Skeletal muscle tissue (tissue), 4 donors: ENCODE measurements around the gene TNS4. TPM values are rescaled to one million over a fixed set of nuclear protein-coding genes. Genes with fewer than 3 reads are reported as not detected.
A peak's percentile ranks its signal among the peaks of the same experiment; 100 is the strongest.

Experiments used
- H3K27ac ChIP-seq: one replicate; pipeline ENCODE4 v1.7.0; 2013; ENCODE audit warnings: mild to moderate bottlenecking, low read depth, low read length, inconsistent platforms
- H3K27me3 ChIP-seq, 3 donors: one replicate each; pipeline ENCODE4 v1.7.0; 2013; ENCODE audit warnings: low read length in 3 of 3; ENCODE audit not compliant: control insufficient read depth in 3 of 3, insufficient read depth in 3 of 3
- H3K36me3 ChIP-seq, 3 donors: one replicate each; pipeline ENCODE4 v1.7.0; 2013; ENCODE audit warnings: low read length in 3 of 3; ENCODE audit not compliant: control insufficient read depth in 3 of 3, insufficient read depth in 3 of 3
- H3K4me1 ChIP-seq, 3 donors: one replicate each; pipeline ENCODE4 v1.7.0; 2013; ENCODE audit warnings: low read length in 3 of 3, mild to moderate bottlenecking in 3 of 3; ENCODE audit not compliant: control insufficient read depth in 3 of 3, insufficient read depth in 3 of 3
- H3K4me3 ChIP-seq, 3 donors: one replicate each; pipeline ENCODE4 v1.7.0; 2013; ENCODE audit warnings: low read length in 3 of 3
- H3K9ac ChIP-seq, 3 donors: one replicate each; pipeline ENCODE4 v1.7.0; 2013; ENCODE audit warnings: low read length in 3 of 3, mild to moderate bottlenecking in 3 of 3, moderate library complexity in 2 of 3, low read depth in 1 of 3
- H3K9me3 ChIP-seq, 3 donors: one replicate each; pipeline ENCODE4 v1.7.0; 2013; ENCODE audit warnings: low read length in 3 of 3; ENCODE audit not compliant: control insufficient read depth in 3 of 3
- total RNA-seq: library from RNA; depleted of rRNA; stranded (reverse); fragments of >200 nt; gene quantifications from one replicate; pipeline ENCODE4 v1.2.3, GENCODE V29; 2014
- donor health status: Osteomylitis.

Gene TNS4
- total RNA-seq, 1 donor from 2014 or later = not detected

DNA sequence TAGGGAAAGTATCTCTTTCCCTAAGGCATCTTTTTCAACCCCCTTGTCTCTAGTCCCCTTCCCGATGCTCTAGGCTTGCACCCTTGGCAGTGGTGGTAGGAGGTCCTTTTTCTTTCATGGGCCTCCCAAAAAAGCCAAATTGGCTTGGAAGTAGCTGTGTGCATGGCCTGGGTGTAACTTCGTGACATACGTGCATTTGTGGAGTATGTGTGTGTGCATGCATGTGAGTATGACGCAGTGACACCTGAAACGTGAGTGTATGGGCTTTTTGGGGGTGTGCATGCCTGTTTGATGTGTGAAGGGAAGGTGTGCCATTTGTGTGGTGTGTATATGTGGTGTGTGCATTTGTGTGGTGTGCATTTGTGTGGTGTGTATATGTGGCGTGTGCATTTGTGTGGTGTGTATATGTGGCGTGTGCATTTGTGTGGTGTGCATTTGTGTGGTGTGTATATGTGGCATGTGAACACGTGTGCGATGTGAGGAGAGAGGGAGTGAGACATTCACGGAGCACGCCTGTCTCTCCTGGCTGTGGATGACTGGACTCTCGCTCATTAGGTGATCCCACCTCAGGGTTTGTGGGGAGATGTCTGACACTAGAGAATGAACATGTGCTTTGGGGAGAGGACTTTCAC lies 42.5 kb downstream of the TNS4 start:
- H3K27ac ChIP-seq = no peak overlapping the region
- H3K4me3 ChIP-seq = no peak overlapping the region
- peaks cover 30 to 54% (median 33%) of the 10 kb centered on the region in 3 donors for H3K4me1 ChIP-seq
- H3K9me3 ChIP-seq = no peaks in the 10 kb centered on the region
- peaks cover 0 to 8% (median 4%) of the 10 kb centered on the region in 3 donors for H3K27me3 ChIP-seq
- H3K9ac ChIP-seq = no peak overlapping the region
- H3K36me3 ChIP-seq = peaks cover 6 to 18% (median 16%) of the 10 kb centered on the region in 3 donors

DNA sequence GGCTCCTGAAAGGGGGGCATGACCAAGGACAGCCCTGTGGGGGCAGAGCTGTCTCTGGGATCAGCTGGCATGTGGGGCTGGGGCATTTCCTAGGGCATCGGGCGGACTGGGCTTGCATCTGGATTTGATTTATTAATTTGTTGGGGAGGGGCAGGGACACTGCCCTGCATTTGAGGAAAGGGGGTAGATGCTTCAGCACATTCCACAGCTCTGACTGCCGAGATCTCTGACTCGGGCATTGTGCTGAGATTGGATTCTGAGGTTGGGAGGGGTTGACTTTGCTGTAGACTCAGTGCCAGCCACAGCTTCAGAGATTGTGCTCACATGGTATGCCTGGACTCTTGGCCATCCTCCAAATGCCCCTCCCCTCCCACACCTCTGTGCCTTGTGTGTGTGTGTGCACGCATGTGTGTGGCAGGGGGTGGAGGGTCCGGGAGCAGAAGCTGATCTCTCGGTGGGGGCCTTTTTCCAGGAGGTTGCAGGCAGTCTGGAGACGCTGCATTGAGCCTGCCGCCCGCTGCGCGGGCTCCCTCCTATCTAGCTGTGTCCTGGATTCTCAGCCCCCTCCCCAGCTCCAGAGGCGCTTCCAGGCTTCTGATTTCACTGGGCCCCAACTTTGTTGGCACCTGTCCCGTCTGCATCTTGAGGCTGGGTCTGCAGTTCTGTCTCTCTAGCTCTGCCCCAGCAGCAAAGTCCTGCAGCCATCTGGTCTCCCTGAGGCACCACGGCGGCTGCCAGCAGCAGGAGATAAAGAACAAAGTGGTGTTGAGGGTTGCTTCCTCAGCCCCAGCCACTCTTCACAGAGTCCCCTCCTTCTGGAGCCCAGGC lies 43.2 kb downstream of the TNS4 start:
- Histone ChIP-seq H3K4me3 (no peak overlapping the region), H3K4me1 (peaks cover 30 to 57% (median 35%) of the 10 kb centered on the region in 3 donors), H3K9ac (no peak overlapping the region), H3K9me3 (no peaks in the 10 kb centered on the region), H3K27me3 (peaks cover 0 to 8% (median 4%) of the 10 kb centered on the region in 3 donors), H3K27ac (no peak overlapping the region), H3K36me3 (peaks cover 6 to 26% (median 16%) of the 10 kb centered on the region in 3 donors)

DNA sequence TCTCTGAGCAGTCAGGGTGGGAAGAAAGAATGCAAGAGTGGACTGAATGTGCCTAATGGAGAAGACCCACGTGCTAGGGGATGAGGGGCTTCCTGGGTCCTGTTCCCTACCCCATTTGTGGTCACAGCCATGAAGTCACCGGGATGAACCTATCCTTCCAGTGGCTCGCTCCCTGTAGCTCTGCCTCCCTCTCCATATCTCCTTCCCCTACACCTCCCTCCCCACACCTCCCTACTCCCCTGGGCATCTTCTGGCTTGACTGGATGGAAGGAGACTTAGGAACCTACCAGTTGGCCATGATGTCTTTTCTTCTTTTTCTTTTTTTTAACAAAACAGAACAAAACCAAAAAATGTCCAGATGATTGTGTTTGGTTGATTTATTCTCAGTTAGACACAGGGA lies 44.1 kb downstream of the TNS4 start:
- no peak overlapping the region for H3K9ac ChIP-seq
- peaks cover 6 to 28% (median 18%) of the 10 kb centered on the region in 3 donors for H3K36me3 ChIP-seq

GRCh38 chr17:40456396-40456951 lies 44.9 kb downstream of the TNS4 start:
- Histone ChIP-seq H3K9me3 (no peaks in the 10 kb centered on the region), H3K27ac (no peak overlapping the region), H3K9ac (no peak overlapping the region), H3K27me3 (peaks cover 0 to 8% (median 4%) of the 10 kb centered on the region in 3 donors), H3K36me3 (peaks cover 6 to 28% (median 18%) of the 10 kb centered on the region in 3 donors), H3K4me1 (peaks cover 36 to 55% (median 41%) of the 10 kb centered on the region in 3 donors), H3K4me3 (no peak overlapping the region)

More for the DNA sequence above, 44.1 kb downstream of the TNS4 start:
- H3K27me3 ChIP-seq = peaks cover 0 to 8% (median 4%) of the 10 kb centered on the region in 3 donors
- no peak overlapping the region for H3K27ac ChIP-seq
- H3K9me3 ChIP-seq = no peaks in the 10 kb centered on the region
- no peak overlapping the region for H3K4me3 ChIP-seq
- H3K4me1 ChIP-seq = peaks cover 36 to 57% (median 37%) of the 10 kb centered on the region in 3 donors

DNA sequence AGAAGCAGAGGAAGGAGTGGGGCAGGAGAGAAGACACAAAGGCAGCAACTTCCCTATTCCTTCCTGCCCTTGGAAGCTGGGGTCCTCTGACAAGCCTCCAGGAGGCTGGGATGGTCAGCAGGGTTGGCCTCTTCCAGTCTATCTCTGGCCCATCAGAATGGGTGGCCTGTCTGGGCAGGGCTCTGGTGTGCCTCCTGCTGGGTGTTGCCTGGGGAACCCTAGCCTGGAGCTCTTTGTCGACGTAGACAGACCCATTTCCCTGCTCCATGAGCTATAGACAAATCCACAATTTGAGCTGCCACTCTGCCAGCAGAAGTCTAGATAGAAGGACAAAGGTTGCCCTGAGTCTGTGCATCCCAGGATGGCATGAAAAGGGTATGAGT lies 46.8 kb downstream of the TNS4 start:
- Histone ChIP-seq H3K9ac (no peak overlapping the region), H3K9me3 (no peaks in the 10 kb centered on the region), H3K36me3 (peaks cover 6 to 28% (median 18%) of the 10 kb centered on the region in 3 donors), H3K4me3 (no peak overlapping the region), H3K4me1 (peaks cover 28 to 61% (median 47%) of the 10 kb centered on the region in 3 donors), H3K27me3 (peaks cover 0 to 8% (median 4%) of the 10 kb centered on the region in 3 donors), H3K27ac (no peak overlapping the region)

DNA sequence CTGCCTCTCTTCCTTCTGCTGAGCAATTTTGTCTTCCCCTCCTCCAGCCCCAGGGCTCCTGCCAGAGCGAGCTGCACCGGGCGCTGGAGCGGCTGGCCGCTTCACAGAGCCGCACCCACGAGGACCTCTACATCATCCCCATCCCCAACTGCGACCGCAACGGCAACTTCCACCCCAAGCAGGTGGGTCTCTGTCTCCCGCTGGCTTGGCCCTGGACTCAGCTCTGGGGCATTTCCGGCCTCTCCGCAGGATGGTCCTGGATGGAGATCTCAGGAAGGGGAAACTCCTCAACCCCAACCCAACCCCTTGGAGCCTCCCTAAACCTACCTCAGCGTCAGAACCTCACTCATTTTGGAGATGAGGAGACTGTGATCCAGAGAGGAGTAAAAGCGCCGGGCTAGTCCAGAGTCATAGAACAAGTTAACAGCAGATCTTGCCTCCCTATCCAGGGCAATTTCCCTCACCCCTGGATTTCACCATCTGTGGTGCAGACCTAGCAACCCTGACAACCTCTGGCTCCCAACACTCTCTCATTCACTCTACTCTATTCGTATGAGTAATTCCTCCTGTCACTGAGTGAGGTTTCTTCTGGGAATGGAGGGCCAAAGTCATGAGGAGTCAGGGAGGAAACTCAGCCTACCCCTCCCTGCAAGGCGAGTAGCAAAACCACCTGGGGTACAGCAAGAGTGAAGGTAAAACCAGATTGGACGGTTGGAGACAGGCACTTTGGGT lies 47.4 kb downstream of the TNS4 start:
- Histone ChIP-seq H3K36me3 (peaks cover 6 to 28% (median 18%) of the 10 kb centered on the region in 3 donors), H3K4me1 (peaks cover 30 to 59% (median 47%) of the 10 kb centered on the region in 3 donors), H3K27me3 (peaks cover 0 to 8% (median 4%) of the 10 kb centered on the region in 3 donors), H3K27ac (peak overlapping the region; percentile 29), H3K9me3 (no peaks in the 10 kb centered on the region), H3K4me3 (no peak overlapping the region), H3K9ac (no peak overlapping the region)

- Histone ChIP-seq H3K27me3 (peaks cover 0 to 8% (median 4%) of the 10 kb centered on the region in 3 donors), H3K4me3 (no peak overlapping the region), H3K9me3 (no peaks in the 10 kb centered on the region), H3K36me3 (peaks cover 6 to 28% (median 18%) of the 10 kb centered on the region in 3 donors), H3K9ac (peak overlapping the region in 1 of 3 donors; percentile 25), H3K27ac (peak overlapping the region; percentile 73), H3K4me1 (peaks cover 38 to 63% (median 53%) of the 10 kb centered on the region in 3 donors)
These were observed 48.5 kb downstream of the TNS4 start for GRCh38 chr17:40452921-40453378.

DNA sequence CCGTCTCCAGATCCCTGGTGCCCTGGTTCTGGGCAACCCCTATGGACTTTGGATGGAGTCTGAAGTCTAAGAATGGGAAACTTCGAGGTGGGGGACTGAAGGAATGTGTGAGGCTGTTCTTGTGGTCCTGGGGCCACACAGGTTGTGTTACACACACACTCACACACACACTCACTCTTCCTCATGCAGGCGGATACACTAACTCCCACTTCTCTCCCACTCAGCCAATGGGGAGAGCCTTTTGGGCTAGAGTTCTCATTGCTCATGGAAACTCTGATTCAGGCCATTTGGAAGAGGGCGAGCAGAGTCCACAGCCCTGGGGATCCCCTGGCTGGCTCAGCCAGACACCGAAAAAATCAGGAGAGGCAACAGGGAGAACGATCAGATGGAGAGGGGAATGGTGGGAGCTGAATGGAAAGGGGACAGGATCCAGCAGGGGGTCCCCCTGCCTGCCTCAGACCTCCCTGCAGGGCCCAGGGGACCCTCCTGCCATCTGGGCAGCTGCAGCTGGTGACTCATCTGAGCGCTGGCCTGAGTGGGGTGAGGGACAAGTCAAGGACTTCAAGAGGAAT lies 49.1 kb downstream of the TNS4 start:
- Histone ChIP-seq H3K9ac (peak overlapping the region; percentile 16 to 34 (median 32)), H3K9me3 (no peaks in the 10 kb centered on the region), H3K27ac (peak overlapping the region; percentile 73), H3K27me3 (peaks cover 0 to 8% (median 3%) of the 10 kb centered on the region in 3 donors), H3K4me1 (peaks cover 40 to 64% (median 57%) of the 10 kb centered on the region in 3 donors), H3K4me3 (peak overlapping the region in 1 of 3 donors; percentile 29), H3K36me3 (peaks cover 6 to 28% (median 18%) of the 10 kb centered on the region in 3 donors)

DNA sequence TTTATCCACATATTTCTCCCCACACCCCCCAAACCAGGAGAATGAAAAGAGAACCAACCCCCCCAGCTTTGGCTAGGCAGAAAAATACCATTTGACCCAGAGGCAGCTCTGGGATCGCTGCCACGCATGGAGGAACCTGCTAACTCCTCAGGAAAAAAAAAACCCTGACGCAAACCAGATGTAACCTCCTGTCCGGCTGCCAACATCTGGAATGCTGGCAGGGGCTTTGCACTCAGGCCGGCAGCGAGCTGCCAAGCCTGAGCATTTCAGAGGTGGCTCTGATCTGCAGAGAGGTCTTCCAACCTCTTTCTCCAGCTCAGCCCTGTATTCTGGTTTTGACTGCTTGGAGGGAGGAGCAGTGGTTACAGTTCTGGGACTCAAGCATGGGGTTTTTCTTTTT lies 50.0 kb downstream of the TNS4 start:
- H3K27ac ChIP-seq = peak overlapping the region; percentile 54
- peaks cover 0 to 1% (median 0%) of the 10 kb centered on the region in 3 donors for H3K27me3 ChIP-seq
- peak overlapping the region in 1 of 3 donors; percentile 27 for H3K9ac ChIP-seq
- H3K4me1 ChIP-seq = peaks cover 43 to 65% (median 61%) of the 10 kb centered on the region in 3 donors
- H3K4me3 ChIP-seq = no peak overlapping the region
- H3K9me3 ChIP-seq = no peaks in the 10 kb centered on the region
- H3K36me3 ChIP-seq = peaks cover 6 to 22% (median 9%) of the 10 kb centered on the region in 3 donors
